GOT3 (cell line): ENCODE data around the gene WDR82.

ENCODE experiments used
- DNase-seq: peaks from one replicate; lab custom pipeline; 2025; ENCODE audit warnings: mixed read lengths; lab: John Stamatoyannopoulos, UW

Gene WDR82

GRCh38 chr3:52238193-52238760 is 40.2 kb downstream of the WDR82 start:
- DNase-seq: no peak

- DNase-seq: no peak
These were observed 40.7 kb downstream of the WDR82 start for GRCh38 chr3:52237657-52238172.

GRCh38 chr3:52237006-52237656 is 41.3 kb downstream of the WDR82 start:
- no peak for DNase-seq

- no peak for DNase-seq
These were observed 42.0 kb downstream of the WDR82 start for GRCh38 chr3:52236424-52236886.

- no peak for DNase-seq
These were observed 43.7 kb downstream of the WDR82 start for GRCh38 chr3:52234516-52235447.

- DNase-seq: no peak
These were observed 44.5 kb downstream of the WDR82 start for GRCh38 chr3:52233968-52234367.

GRCh38 chr3:52233108-52233591 is 45.3 kb downstream of the WDR82 start:
- DNase-seq: no peak

- no peak for DNase-seq
These were observed 46.0 kb downstream of the WDR82 start for GRCh38 chr3:52232279-52233107.

- no peak for DNase-seq
These were observed 46.8 kb downstream of the WDR82 start for GRCh38 chr3:52231502-52232278.

GRCh38 chr3:52230889-52231499 is 47.5 kb downstream of the WDR82 start:
- DNase-seq: no peak

GRCh38 chr3:52230461-52230860 is 48.0 kb downstream of the WDR82 start:
- no peak for DNase-seq

GRCh38 chr3:52229656-52230055 is 48.8 kb downstream of the WDR82 start:
- DNase-seq: no peak

GRCh38 chr3:52228751-52229291 is 49.6 kb downstream of the WDR82 start:
- no peak for DNase-seq

GRCh38 chr3:52228266-52228665 is 50.2 kb downstream of the WDR82 start:
- no peak for DNase-seq

- DNase-seq: no peak
These were observed 50.7 kb downstream of the WDR82 start for GRCh38 chr3:52227766-52228165.

GRCh38 chr3:52227117-52227516 is 51.3 kb downstream of the WDR82 start:
- no peak for DNase-seq

- no peak for DNase-seq
These were observed 52.1 kb downstream of the WDR82 start for GRCh38 chr3:52226229-52226817.

GRCh38 chr3:52225452-52226228 is 52.8 kb downstream of the WDR82 start, which contains the start of gene TLR9:
TLR9 (minus strand) TSS chr3:52225645; CDS start chr3:52225529, 116 bp downstream.
- DNase-seq: no peak
